ENCODE results near the gene ATM. TPM values are rescaled to one million over a fixed set of nuclear protein-coding genes. Genes with fewer than 3 reads are reported as not detected.

The ATM gene
- 100 to 1,000 TPM; 128 to 134 TPM for total RNA-seq

GRCh38 chr11:108222574-108223347 lies at the start of gene ATM, which contains the start of gene NPAT:
Gene ATM, plus strand, starts transcription at chr11:108223067. Its CDS starts 4,558 bp downstream, at chr11:108227625.
Gene NPAT, minus strand, starts transcription at chr11:108222638. Its CDS starts 102 bp downstream, at chr11:108222536.
- peak; percentile 47 to 92 (median 84) for TF ChIP-seq CTCF (IDR thresholded peaks at IDR 0.05)
- TF ChIP-seq POLR2A (IDR thresholded peaks at IDR 0.05), result peak; percentile 45 to 97 (median 93)
- ATAC-seq (peak; percentile 96), DNase-seq (peak; percentile 99)
- Histone ChIP-seq H3K4me3 (peak within 1 kb of the TSS; percentile 75 to 87), H3K9me3 (no peaks in the 10 kb centered on the region), H3K27me3 (no peaks in the 10 kb centered on the region), H3K27ac (peak within 1 kb of the TSS; percentile 87 to 96 (median 90)), H3K36me3 (replicated peaks in 1 of 2; ENCODE audit: insufficient read depth in 1 of 2, low read depth in 2 of 2) (no peaks in the 10 kb centered on the region), H3K4me1 (peaks cover 45% of the 10 kb centered on the region)
- intact Hi-C loops (cut with DNase I), result no loop called here
- 0 to 1% methylated on average over 53 to 70 of the region's 70 CpGs for WGBS, 2 donors

GRCh38 chr11:108177570-108177969 lies 45.3 kb upstream of the ATM start:
- DNase-seq (no peak), ATAC-seq (no peak)
- 84 to 91% methylated on average over 5 of the region's 5 CpGs for WGBS, 2 donors

GRCh38 chr11:108193725-108194124 lies 29.1 kb upstream of the ATM start:
- Histone ChIP-seq H3K27me3 (no peaks in the 10 kb centered on the region), H3K36me3 (replicated peaks in 1 of 2; ENCODE audit: insufficient read depth in 1 of 2, low read depth in 2 of 2) (peaks cover 0 to 6% of the 10 kb centered on the region in 2 donors), H3K9me3 (no peaks in the 10 kb centered on the region), H3K4me1 (peaks cover 14% of the 10 kb centered on the region), H3K27ac (no peak overlapping the region), H3K4me3 (no peak overlapping the region)
- no peak for TF ChIP-seq POLR2A (IDR thresholded peaks at IDR 0.05)
- no peak for TF ChIP-seq CTCF (IDR thresholded peaks at IDR 0.05)
- ATAC-seq (no peak), DNase-seq (no peak)
- intact Hi-C loops (cut with DNase I), result no loop called here

More at GRCh38 chr11:108177570-108177969, 45.3 kb upstream of the ATM start:
- intact Hi-C loops (cut with DNase I), result no loop called here
- Histone ChIP-seq H3K27me3 (no peaks in the 10 kb centered on the region), H3K36me3 (replicated peaks in 1 of 2; ENCODE audit: insufficient read depth in 1 of 2, low read depth in 2 of 2) (no peaks in the 10 kb centered on the region), H3K27ac (no peak overlapping the region), H3K4me1 (no peaks in the 10 kb centered on the region), H3K4me3 (no peak overlapping the region), H3K9me3 (no peaks in the 10 kb centered on the region)
- TF ChIP-seq CTCF (IDR thresholded peaks at IDR 0.05) (no peak), POLR2A (IDR thresholded peaks at IDR 0.05) (no peak)

GRCh38 chr11:108196901-108197300 lies 26.0 kb upstream of the ATM start:
- WGBS, 2 donors, result 74 to 81% methylated on average over 3 of the region's 3 CpGs
- Histone ChIP-seq H3K27me3 (no peaks in the 10 kb centered on the region), H3K36me3 (replicated peaks in 1 of 2; ENCODE audit: insufficient read depth in 1 of 2, low read depth in 2 of 2) (peaks cover 0 to 1% of the 10 kb centered on the region in 2 donors), H3K27ac (no peak overlapping the region), H3K9me3 (no peaks in the 10 kb centered on the region), H3K4me1 (peaks cover 14% of the 10 kb centered on the region), H3K4me3 (no peak overlapping the region)
- ATAC-seq (no peak), DNase-seq (no peak)
- intact Hi-C loops (cut with DNase I), result no loop called here
- TF ChIP-seq CTCF (IDR thresholded peaks at IDR 0.05) (no peak), POLR2A (IDR thresholded peaks at IDR 0.05) (no peak)

- intact Hi-C loops (cut with DNase I), result no loop called here
These were observed 25.5 kb upstream of the ATM start for GRCh38 chr11:108197351-108197750.

More at GRCh38 chr11:108197351-108197750, 25.5 kb upstream of the ATM start:
- no peak overlapping the region for H3K27ac ChIP-seq
- DNase-seq (no peak), ATAC-seq (no peak)
- no peaks in the 10 kb centered on the region for H3K9me3 ChIP-seq
- TF ChIP-seq POLR2A (IDR thresholded peaks at IDR 0.05) (no peak), CTCF (IDR thresholded peaks at IDR 0.05) (no peak)
- H3K4me1 ChIP-seq, result peaks cover 14% of the 10 kb centered on the region
- no peaks in the 10 kb centered on the region for H3K27me3 ChIP-seq
- H3K4me3 ChIP-seq, result no peak overlapping the region
- H3K36me3 ChIP-seq (replicated peaks in 1 of 2; ENCODE audit: insufficient read depth in 1 of 2, low read depth in 2 of 2), result peaks cover 0 to 1% of the 10 kb centered on the region in 2 donors

Measured in body of pancreas (tissue), 4 donors.